Stimulated activated CD8-positive, alpha-beta memory T cell treated with anti-CD3 and anti-CD28 coated beads, Interleukin-15, amount 100 ng/mL, for 24 hours (primary cell): ENCODE data around the gene ZC3H6.
"Not testable (repeated sequence)": the region's sequence is repeated elsewhere in the genome, so short reads cannot be mapped to it uniquely, and the experiment has no call there.

Experiments
- DNase-seq: peaks from one replicate; pipeline ENCODE4 v3.0.0-alpha.2; 2020; ENCODE audit warnings: low read depth

ZC3H6 gene

GRCh38 chr2:112332123-112332696, 56.8 kb downstream of the ZC3H6 start:
- no peak for DNase-seq

- DNase-seq, result no peak
Measured at GRCh38 chr2:112335600-112335999, 60.2 kb downstream of the ZC3H6 start.

- DNase-seq, result no peak
Measured at GRCh38 chr2:112339986-112340385, 64.6 kb downstream of the ZC3H6 start.

GRCh38 chr2:112340475-112341267, 65.3 kb downstream of the ZC3H6 start:
- DNase-seq, result no peak

- no peak for DNase-seq
Measured at GRCh38 chr2:112342067-112342550, 66.7 kb downstream of the ZC3H6 start.

- no peak for DNase-seq
Measured at GRCh38 chr2:112343827-112344585, 68.6 kb downstream of the ZC3H6 start.

GRCh38 chr2:112345030-112346027, 69.9 kb downstream of the ZC3H6 start:
- DNase-seq, result no peak

GRCh38 chr2:112352292-112352691, 76.9 kb downstream of the ZC3H6 start:
- not testable (repeated sequence) for DNase-seq

GRCh38 chr2:112352809-112353603, 77.6 kb downstream of the ZC3H6 start:
- not testable (repeated sequence) for DNase-seq

GRCh38 chr2:112354335-112354734, 78.9 kb downstream of the ZC3H6 start:
- DNase-seq, result not testable (repeated sequence)

GRCh38 chr2:112360055-112360454, 84.7 kb downstream of the ZC3H6 start:
- DNase-seq, result not testable (repeated sequence)
